CD8-positive, alpha-beta memory T cell (primary cell): ENCODE measurements around the gene ABLIM2. TPM values are rescaled to one million over a fixed set of nuclear protein-coding genes. Genes with fewer than 3 reads are reported as not detected.

Source experiments
- CTCF ChIA-PET: fragments of 350-600 bp; sonication (Branson Sonifier 250); formaldehyde crosslinking; loops from one replicate; lab custom pipeline; 2021; ENCODE audit warnings: antibody characterized with exemption; lab: Charles Lee
- POLR2A ChIA-PET: fragments of 350-600 bp; sonication (Branson Sonifier 250); formaldehyde crosslinking; loops from one replicate; lab custom pipeline; 2021; ENCODE audit warnings: antibody characterized with exemption; lab: Charles Lee
- DNase-seq, 5 donors: peaks; one replicate each; pipeline versions ENCODE4 v3.0.0 to v3.0.0-alpha.2; 2020 to 2022; ENCODE audit warnings: mixed read lengths in 1 of 5
- H3K27ac ChIP-seq: one replicate; pipeline ENCODE4 v1.7.0; 2013; ENCODE audit warnings: low read depth, mild to moderate bottlenecking, low read length, moderate library complexity
- H3K27me3 ChIP-seq: 2 replicates; pipeline ENCODE4 v1.7.0; 2013; ENCODE audit warnings: low read length, mild to moderate bottlenecking; ENCODE audit not compliant: insufficient read depth, poor library complexity, severe bottlenecking
- H3K36me3 ChIP-seq: 2 replicates; pipeline ENCODE4 v1.7.0; 2013; ENCODE audit warnings: mild to moderate bottlenecking, low read length, moderate library complexity; ENCODE audit not compliant: insufficient read depth
- H3K4me1 ChIP-seq: 2 replicates; pipeline ENCODE4 v1.7.0; 2013; ENCODE audit warnings: mild to moderate bottlenecking, low read length, moderate library complexity; ENCODE audit not compliant: insufficient read depth
- H3K4me3 ChIP-seq: 2 replicates; pipeline ENCODE4 v1.7.0; 2013; ENCODE audit warnings: mild to moderate bottlenecking, low read length
- H3K9me3 ChIP-seq: 2 replicates; pipeline ENCODE4 v1.7.0; 2013; ENCODE audit warnings: mild to moderate bottlenecking, low read length
- H3K27ac Mint-ChIP-seq, 8 donors: one replicate each; pipeline ENCODE4 v1.8.0; 2020 to 2021; ENCODE audit warnings: mixed read lengths in 8 of 8, mild to moderate bottlenecking in 6 of 8, inconsistent platforms in 3 of 8, moderate library complexity in 3 of 8
- H3K27me3 Mint-ChIP-seq, 2 donors: one replicate each; pipeline ENCODE4 v1.8.0; 2020 to 2021; ENCODE audit warnings: mixed read lengths in 2 of 2, mild to moderate bottlenecking in 1 of 2, moderate library complexity in 1 of 2
- H3K36me3 Mint-ChIP-seq, 3 donors: one replicate each; pipeline ENCODE4 v1.8.0; 2020 to 2021; ENCODE audit warnings: mixed read lengths in 3 of 3, inconsistent platforms in 1 of 3, mild to moderate bottlenecking in 1 of 3
- H3K4me1 Mint-ChIP-seq, 3 donors: one replicate each; pipeline ENCODE4 v1.8.0; 2020 to 2021; ENCODE audit warnings: mixed read lengths in 3 of 3, inconsistent platforms in 1 of 3, mild to moderate bottlenecking in 1 of 3
- H3K4me3 Mint-ChIP-seq, 7 donors: one replicate each; pipeline ENCODE4 v1.8.0; 2020 to 2021; ENCODE audit warnings: mixed read lengths in 7 of 7, mild to moderate bottlenecking in 6 of 7, moderate library complexity in 4 of 7, inconsistent platforms in 2 of 7
- H3K9me3 Mint-ChIP-seq, 5 donors: one replicate each; pipeline ENCODE4 v1.8.0; 2020 to 2022; ENCODE audit warnings: mixed read lengths in 5 of 5, mild to moderate bottlenecking in 3 of 5, moderate library complexity in 2 of 5, inconsistent platforms in 1 of 5
- polyA plus RNA-seq: library from polyadenylated mRNA; unstranded; fragments of 300-500 nt; fragmentation: Illumina TruSeq; gene quantifications from one replicate; pipeline ENCODE4 v1.2.3, GENCODE V29; 2021
- total RNA-seq, 2 experiments: library from RNA; stranded (reverse); gene quantifications; one replicate each; pipeline ENCODE4 v1.2.3, GENCODE V29; 2021

Gene ABLIM2
- total and polyA plus RNA-seq, 3 experiments from 2014 or later: 0.72 to 1.2 (median 1.1) TPM

DNA sequence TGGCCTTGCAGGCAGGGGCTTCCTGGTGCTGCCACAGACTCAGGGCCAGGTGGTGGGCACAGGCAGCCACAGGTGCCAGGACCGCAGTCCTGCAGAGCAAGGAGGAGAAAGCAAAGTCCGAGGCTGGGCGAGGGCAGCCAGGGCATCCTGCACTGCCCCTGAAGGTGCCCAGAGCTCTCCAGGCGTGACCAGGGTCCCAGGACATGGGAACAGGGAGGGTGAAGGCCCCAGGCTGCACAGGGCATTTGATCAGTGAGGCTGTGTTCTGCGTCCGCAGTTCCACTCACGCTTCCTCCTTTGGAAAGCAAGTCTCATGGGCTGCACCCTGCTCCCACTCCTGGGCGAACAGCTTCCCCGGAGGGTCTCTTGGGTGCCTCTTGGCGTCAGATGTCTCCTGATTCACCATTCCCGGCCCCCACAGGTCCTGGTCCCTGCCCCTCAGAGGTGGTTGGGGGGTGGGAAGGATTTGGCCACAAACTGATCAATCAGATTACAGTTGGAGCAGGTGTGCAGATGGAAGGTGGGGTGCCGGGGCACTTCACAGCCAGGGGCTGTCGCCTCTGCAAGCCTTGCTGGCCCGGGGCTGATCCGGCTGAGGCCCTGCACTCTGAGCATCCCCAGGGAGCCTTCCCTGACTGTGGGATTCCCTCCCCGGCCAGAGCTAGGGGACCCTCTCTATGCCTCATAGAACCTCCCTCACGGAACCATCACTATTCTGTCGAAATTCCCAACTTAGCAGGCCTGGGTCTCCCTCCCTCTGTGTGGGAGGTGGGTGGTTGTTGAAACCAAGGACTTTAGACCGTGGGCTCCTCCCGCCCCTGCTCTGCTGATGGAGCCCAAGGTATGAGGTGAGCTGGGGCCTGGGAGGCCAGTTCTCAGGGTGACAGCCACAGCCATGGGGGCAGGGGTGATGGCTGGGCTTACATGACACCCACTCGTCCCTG is 43.8 kb upstream of the ABLIM2 start:
- H3K27ac ChIP-seq: no peak overlapping the region
- H3K4me1 ChIP-seq: peaks cover 43% of the 10 kb centered on the region
- H3K27me3 Mint-ChIP-seq: no peaks in the 10 kb centered on the region
- H3K36me3 ChIP-seq: no peaks in the 10 kb centered on the region
- no peaks in the 10 kb centered on the region for H3K9me3 ChIP-seq
- DNase-seq: no peak
- ChIA-PET POLR2A (no interaction called here), CTCF (interaction anchor here (2.3 kb wide), 1 partner anchor 26 kb away, joined by 6 read pairs; no protein-coding TSS in a partner anchor)
- peak overlapping the region in 2 of 8 donors; percentile 70 to 94 for H3K27ac Mint-ChIP-seq
- peaks cover 34 to 65% (median 37%) of the 10 kb centered on the region in 3 donors for H3K4me1 Mint-ChIP-seq
- H3K9me3 Mint-ChIP-seq: no peaks in the 10 kb centered on the region
- H3K36me3 Mint-ChIP-seq: peaks cover 0 to 20% (median 0%) of the 10 kb centered on the region in 3 donors
- H3K27me3 ChIP-seq: no peaks in the 10 kb centered on the region
- H3K4me3 ChIP-seq: no peak overlapping the region
- H3K4me3 Mint-ChIP-seq: peak overlapping the region in 5 of 7 donors; percentile 38 to 94 (median 90)

DNA sequence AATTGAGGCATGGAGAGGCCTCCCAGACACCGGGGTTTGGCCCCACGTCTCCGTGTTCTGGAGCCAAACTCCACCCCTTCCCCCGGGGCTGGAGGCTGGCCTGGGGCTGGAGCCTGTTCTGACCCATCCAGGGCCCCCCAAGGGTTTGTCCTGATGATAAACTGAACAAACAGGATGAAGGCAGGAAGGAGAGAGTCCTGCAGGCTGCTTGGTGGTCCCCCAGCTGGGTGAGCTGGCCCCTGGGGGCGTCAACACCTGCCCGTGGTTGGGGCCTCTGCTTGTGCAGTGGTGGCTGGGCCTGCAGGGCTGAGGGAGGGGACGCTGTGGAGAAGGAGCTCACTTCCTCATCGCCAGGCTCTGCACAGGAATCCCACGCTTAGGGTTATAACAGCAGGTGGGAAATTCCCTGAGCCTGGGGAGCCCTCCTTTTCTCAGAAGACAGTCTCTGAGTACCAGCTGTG is 42.7 kb upstream of the ABLIM2 start:
- peaks cover 43% of the 10 kb centered on the region for H3K4me1 ChIP-seq
- Mint-ChIP-seq H3K9me3 (no peaks in the 10 kb centered on the region), H3K4me3 (peak overlapping the region in 6 of 7 donors; percentile 89 to 99 (median 91)), H3K36me3 (peaks cover 0 to 14% (median 0%) of the 10 kb centered on the region in 3 donors), H3K27ac (peak overlapping the region in 6 of 8 donors; percentile 63 to 96 (median 78)), H3K27me3 (no peaks in the 10 kb centered on the region), H3K4me1 (peaks cover 30 to 61% (median 32%) of the 10 kb centered on the region in 3 donors)
- peak overlapping the region; percentile 89 for H3K4me3 ChIP-seq
- H3K36me3 ChIP-seq: no peaks in the 10 kb centered on the region
- ChIA-PET POLR2A (no interaction called here), CTCF (interaction anchor here (0.8 to 2.3 kb wide), 3 partner anchors 25 to 41 kb away, joined by 3 to 6 read pairs (median 4); no protein-coding TSS in a partner anchor)
- no peaks in the 10 kb centered on the region for H3K27me3 ChIP-seq
- H3K9me3 ChIP-seq: no peaks in the 10 kb centered on the region
- no peak overlapping the region for H3K27ac ChIP-seq
- DNase-seq: peak in 2 of 5 donors; percentile 25 to 32

- Mint-ChIP-seq H3K36me3 (peaks cover 0 to 10% (median 0%) of the 10 kb centered on the region in 3 donors), H3K27me3 (no peaks in the 10 kb centered on the region), H3K27ac (peak overlapping the region in 7 of 8 donors; percentile 78 to 98 (median 94)), H3K9me3 (no peaks in the 10 kb centered on the region), H3K4me1 (peaks cover 28 to 53% (median 30%) of the 10 kb centered on the region in 3 donors), H3K4me3 (peak overlapping the region; percentile 89 to 99 (median 92))
- Histone ChIP-seq H3K27me3 (no peaks in the 10 kb centered on the region), H3K27ac (peak overlapping the region; percentile 73), H3K4me1 (peaks cover 43% of the 10 kb centered on the region), H3K4me3 (peak overlapping the region; percentile 89), H3K9me3 (no peaks in the 10 kb centered on the region), H3K36me3 (no peaks in the 10 kb centered on the region)
- DNase-seq: peak in 3 of 5 donors; percentile 16 to 58 (median 41)
- POLR2A ChIA-PET: interaction anchor here (1.7 kb wide), 1 partner anchor 42 kb away, joined by 9 read pairs; the partner anchor contains the start of gene ABLIM2
- CTCF ChIA-PET: interaction anchor here (0.9 to 2.3 kb wide), 2 partner anchors 24 to 45 kb away, joined by 3 to 6 read pairs; no protein-coding TSS in a partner anchor
These were observed 41.8 kb upstream of the ABLIM2 start for GRCh38 chr4:8200302-8200975.

DNA sequence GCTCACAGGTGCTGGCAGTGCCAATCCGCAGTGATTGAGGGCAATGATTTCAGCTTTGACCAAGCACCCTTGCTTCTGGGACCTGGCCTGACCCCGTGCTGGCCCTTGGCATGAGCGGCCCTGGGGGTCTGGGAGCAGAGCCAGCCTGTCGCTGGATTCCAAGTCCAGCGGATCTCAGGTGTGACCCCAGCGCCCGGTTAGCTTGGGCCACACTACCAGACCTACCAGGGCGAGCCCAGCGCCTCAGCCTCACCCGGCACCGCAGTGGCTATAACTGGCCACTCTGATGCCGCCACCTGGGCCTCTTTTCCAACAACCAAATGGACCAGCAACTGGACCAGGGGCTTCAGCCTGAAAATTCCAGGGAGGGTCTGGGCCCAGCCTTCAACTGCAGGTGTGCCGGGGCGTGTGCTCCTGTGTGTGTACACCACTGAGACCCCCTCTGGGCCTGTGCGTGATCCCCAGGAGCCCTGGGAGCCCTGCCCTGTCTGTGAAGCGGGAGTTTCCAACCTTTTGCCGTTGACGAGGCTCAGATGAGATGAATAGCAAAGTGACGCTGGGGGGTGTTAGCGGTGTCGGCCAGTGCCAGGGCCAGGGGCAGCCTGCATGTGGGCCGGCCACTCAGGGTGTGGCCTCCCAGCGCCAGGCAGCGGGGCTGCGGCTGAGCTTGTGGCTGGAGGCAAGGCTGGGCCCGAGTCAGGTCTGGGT is 41.1 kb upstream of the ABLIM2 start:
- peaks cover 0 to 8% (median 0%) of the 10 kb centered on the region in 3 donors for H3K36me3 Mint-ChIP-seq
- ChIA-PET POLR2A (interaction anchor here (0.8 to 1.7 kb wide), 2 partner anchors 41 to 227 kb away, joined by 3 to 9 read pairs; partner anchors contain the start of gene ABLIM2), CTCF (interaction anchor here (0.9 to 1.2 kb wide), 4 partner anchors 23 to 46 kb away, joined by 3 to 8 read pairs (median 5); no protein-coding TSS in a partner anchor)
- H3K4me1 Mint-ChIP-seq: peaks cover 28 to 52% (median 30%) of the 10 kb centered on the region in 3 donors
- peak overlapping the region; percentile 63 to 98 (median 94) for H3K27ac Mint-ChIP-seq
- H3K4me3 ChIP-seq: peak overlapping the region; percentile 89
- peak overlapping the region; percentile 89 to 99 (median 92) for H3K4me3 Mint-ChIP-seq
- peak overlapping the region; percentile 73 for H3K27ac ChIP-seq
- H3K9me3 ChIP-seq: no peaks in the 10 kb centered on the region
- no peaks in the 10 kb centered on the region for H3K27me3 Mint-ChIP-seq
- no peaks in the 10 kb centered on the region for H3K27me3 ChIP-seq
- DNase-seq: peak in 1 of 5 donors; percentile 22
- no peaks in the 10 kb centered on the region for H3K36me3 ChIP-seq
- peaks cover 43% of the 10 kb centered on the region for H3K4me1 ChIP-seq
- H3K9me3 Mint-ChIP-seq: no peaks in the 10 kb centered on the region

DNA sequence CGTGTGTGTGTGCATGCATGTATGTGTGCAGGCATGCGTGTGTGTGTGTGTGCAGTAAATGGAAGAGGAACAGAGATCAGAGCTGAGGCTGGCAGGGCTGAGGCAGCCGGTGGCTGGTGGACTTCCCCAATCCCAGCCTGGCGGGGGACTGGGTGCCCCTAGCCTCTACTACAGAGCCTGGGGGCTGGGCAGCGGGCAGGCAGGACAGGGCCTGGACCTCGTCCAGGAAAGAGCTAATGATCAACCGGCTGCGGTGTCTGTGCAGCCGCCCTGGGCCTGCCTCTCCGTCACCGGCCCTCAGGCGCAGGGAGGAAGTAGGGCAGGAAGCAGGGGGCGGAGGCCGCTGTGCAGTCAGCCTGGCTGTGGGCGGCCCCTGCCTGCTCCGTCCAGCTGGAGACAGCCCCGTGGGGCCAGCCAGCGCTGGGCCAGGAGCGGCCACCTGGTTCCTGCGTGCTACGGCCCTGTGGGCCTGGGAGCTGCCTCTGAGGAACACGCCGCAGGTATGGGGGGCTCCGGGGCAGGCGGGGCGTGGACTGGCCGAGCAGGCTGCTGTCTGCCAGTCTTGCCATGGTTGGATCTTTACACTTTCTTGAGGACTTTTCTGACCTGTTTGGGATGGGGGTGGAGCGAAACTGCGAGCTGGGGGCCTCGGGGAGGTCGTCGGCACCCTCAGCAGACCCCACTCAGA is 40.4 kb upstream of the ABLIM2 start, which contains the start of gene SH3TC1:
TSS of gene SH3TC1 (plus strand) at position 385 of the 688 bp plus-strand sequence. CDS start 5,905 bp downstream, outside the sequence.
- POLR2A ChIA-PET: interaction anchor here (0.8 to 1.7 kb wide), 2 partner anchors 40 to 227 kb away, joined by 3 to 9 read pairs; partner anchors contain the start of gene ABLIM2
- H3K27me3 ChIP-seq: no peaks in the 10 kb centered on the region
- Mint-ChIP-seq H3K9me3 (no peaks in the 10 kb centered on the region), H3K4me3 (peak within 1 kb of the TSS; percentile 89 to 99 (median 92)), H3K27me3 (no peaks in the 10 kb centered on the region), H3K27ac (peak within 1 kb of the TSS; percentile 78 to 98 (median 94)), H3K4me1 (peaks cover 28 to 48% (median 30%) of the 10 kb centered on the region in 3 donors), H3K36me3 (peaks cover 0 to 6% (median 0%) of the 10 kb centered on the region in 3 donors)
- H3K36me3 ChIP-seq: no peaks in the 10 kb centered on the region
- peaks cover 43% of the 10 kb centered on the region for H3K4me1 ChIP-seq
- CTCF ChIA-PET: interaction anchor here (0.9 to 1.2 kb wide), 4 partner anchors 23 to 47 kb away, joined by 3 to 8 read pairs (median 5); no protein-coding TSS in a partner anchor
- DNase-seq: peak; percentile 41 to 73 (median 45)
- H3K9me3 ChIP-seq: no peaks in the 10 kb centered on the region
- H3K4me3 ChIP-seq: peak within 1 kb of the TSS; percentile 89
- peak within 1 kb of the TSS; percentile 73 for H3K27ac ChIP-seq

- Mint-ChIP-seq H3K9me3 (no peaks in the 10 kb centered on the region), H3K4me1 (peaks cover 28 to 49% (median 30%) of the 10 kb centered on the region in 3 donors), H3K27ac (peak overlapping the region; percentile 54 to 98 (median 90)), H3K4me3 (peak overlapping the region; percentile 89 to 99 (median 92)), H3K36me3 (peaks cover 0 to 6% (median 0%) of the 10 kb centered on the region in 3 donors), H3K27me3 (no peaks in the 10 kb centered on the region)
- peak overlapping the region; percentile 73 for H3K27ac ChIP-seq
- H3K4me1 ChIP-seq: peaks cover 43% of the 10 kb centered on the region
- ChIA-PET CTCF (interaction anchor here (0.6 to 1.2 kb wide), 4 partner anchors 22 to 355 kb away, joined by 3 to 8 read pairs (median 5); no protein-coding TSS in a partner anchor), POLR2A (interaction anchor here (1.7 kb wide), 1 partner anchor 40 kb away, joined by 9 read pairs; the partner anchor contains the start of gene ABLIM2)
- peak overlapping the region; percentile 89 for H3K4me3 ChIP-seq
- no peaks in the 10 kb centered on the region for H3K27me3 ChIP-seq
- H3K9me3 ChIP-seq: no peaks in the 10 kb centered on the region
- no peak for DNase-seq
- H3K36me3 ChIP-seq: no peaks in the 10 kb centered on the region
These were observed 39.7 kb upstream of the ABLIM2 start for GRCh38 chr4:8198206-8198905.
